ENCODE results near the gene UBE3B.
"Not testable (repeated sequence)": the region's sequence is repeated elsewhere in the genome, so short reads cannot be mapped to it uniquely, and the experiment has no call there.

Gene UBE3B

DNA sequence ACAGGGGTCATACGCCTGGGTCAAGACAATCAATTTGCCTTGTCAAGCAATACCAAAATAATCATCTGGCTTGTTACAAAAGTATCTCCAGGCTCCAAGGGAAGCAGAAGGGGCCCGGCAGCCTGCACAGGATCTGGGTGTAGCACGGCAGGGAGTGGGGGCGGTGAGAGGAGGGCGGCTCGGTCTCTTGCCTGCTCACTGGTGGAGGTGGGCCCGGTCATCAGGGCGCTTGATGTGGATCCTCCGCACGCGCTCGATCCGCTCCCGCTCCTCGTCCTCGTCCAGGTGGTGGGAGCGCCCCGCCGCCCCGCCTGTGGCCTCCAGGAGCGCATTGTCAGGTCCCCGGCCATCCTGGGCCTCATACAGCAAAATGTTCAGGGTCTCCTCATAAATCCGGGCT lies 26.0 kb upstream of the UBE3B start:
- no peak for DNase-seq

DNA sequence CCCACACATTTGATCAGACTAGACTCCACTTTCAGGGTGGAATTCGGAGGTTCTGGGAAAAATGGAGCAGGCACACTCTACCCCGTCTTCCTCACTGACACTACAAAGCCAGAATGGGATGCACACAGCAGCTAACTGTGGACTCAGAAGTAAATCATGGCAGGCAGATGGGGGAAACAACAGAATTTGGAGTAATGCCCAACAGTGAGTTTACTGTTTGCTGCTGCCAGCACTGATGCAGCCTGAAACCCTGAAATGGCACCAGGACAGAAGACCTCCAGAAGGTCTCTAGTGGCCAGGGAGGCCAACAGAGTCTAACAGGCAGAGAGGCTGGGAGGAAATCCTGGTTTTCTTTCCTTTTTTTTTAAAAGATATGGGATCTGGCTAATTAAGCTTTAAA lies 24.9 kb upstream of the UBE3B start:
- DNase-seq = no peak

DNA sequence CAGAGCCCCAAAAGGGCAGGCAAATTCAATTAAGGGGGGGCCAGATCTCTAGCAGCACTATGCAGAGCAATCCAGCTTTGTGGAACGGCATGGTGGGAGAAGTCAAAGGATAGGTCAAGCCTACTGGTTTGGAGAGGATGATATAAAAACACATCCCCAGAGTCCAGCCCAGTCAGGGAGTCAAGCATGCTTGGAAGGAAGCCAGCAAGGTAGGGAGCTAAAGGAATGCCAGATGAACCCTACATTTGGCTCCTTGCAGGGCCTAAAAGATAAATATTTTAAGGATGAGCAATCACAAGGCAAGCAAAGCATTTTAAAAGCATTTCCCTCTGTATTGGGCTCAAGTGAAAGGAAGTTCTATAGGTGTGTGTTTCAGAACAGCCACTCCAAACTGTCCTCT lies 21.7 kb upstream of the UBE3B start:
- DNase-seq = no peak

DNA sequence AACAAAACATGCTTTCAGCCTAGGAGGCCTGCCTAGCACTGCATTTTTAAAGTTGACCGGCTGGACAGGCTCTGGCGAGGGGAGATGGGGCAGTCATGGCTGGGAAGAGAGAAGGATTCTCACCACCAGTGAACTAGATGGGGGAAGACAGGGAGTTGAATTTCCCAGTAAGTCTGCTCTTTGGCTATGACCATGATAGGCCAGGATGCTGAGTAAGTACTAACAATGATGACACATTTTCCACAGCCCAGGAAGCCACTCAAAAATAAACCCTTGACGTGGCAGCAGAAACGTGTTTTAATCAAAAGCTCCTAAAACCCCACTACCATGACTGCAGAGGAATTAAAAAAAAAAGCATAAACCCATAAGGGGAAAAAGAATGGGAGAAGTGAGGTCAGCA lies 19.3 kb upstream of the UBE3B start:
- DNase-seq = no peak

DNA sequence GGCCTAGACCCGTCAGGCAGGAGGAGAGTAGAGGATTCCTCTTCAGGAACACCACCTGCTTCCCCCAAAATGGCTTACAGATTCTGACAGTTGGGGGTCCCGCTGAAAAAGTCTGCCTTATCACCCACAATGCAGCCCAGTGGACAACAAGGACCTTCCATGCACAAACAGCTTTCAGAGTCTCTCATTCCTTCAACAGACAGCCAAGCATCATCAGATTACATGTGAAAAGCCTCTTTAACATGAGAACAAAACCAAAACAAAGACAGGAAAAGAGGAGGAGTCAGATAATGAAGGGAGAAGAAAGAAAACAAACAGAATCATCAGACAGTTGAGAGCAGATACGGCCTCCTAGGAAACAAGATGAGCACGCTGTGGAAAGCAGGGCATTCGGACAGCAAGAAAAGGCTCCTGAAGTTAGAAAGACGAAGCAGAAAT lies 18.6 kb upstream of the UBE3B start:
- DNase-seq = no peak

DNA sequence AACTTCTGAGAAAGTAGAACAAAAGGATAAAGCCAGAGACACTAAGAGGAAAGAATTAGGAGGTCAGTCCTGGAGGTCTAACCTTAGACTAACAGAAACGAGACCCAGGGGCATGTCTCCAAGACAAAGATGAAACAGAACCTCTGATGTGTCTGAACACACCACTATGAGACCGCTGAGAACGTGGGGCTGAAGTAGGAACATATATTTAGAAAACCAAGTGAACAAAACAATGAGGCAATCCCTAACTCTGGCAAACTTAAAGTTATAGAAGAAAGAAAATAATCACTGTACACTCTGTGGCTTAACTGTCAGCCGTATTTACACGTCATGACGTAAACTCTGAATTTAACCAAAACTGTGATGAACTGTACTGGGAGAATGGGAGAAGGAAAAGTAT lies 18.2 kb upstream of the UBE3B start:
- DNase-seq = no peak

DNA sequence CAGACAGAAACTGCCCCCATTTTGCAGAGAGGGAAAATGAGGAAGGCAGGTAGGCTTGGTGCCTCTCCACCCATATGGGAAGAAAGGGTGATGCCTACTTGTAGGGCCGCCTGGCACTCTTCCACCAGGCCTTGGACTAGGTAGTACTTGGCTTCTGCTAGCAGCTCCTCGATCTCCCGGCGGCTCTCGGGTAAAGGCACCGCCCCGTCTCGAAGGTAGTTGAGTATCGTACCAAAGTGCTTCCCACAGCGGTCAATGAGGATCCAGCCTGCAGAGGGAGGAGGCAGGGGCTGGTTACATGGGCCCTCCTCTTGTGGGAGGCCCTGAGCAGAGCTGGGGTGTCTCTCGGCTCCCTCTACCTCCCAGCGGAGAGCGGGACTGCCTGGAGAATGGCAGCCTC lies 16.9 kb upstream of the UBE3B start:
- no peak for DNase-seq

DNA sequence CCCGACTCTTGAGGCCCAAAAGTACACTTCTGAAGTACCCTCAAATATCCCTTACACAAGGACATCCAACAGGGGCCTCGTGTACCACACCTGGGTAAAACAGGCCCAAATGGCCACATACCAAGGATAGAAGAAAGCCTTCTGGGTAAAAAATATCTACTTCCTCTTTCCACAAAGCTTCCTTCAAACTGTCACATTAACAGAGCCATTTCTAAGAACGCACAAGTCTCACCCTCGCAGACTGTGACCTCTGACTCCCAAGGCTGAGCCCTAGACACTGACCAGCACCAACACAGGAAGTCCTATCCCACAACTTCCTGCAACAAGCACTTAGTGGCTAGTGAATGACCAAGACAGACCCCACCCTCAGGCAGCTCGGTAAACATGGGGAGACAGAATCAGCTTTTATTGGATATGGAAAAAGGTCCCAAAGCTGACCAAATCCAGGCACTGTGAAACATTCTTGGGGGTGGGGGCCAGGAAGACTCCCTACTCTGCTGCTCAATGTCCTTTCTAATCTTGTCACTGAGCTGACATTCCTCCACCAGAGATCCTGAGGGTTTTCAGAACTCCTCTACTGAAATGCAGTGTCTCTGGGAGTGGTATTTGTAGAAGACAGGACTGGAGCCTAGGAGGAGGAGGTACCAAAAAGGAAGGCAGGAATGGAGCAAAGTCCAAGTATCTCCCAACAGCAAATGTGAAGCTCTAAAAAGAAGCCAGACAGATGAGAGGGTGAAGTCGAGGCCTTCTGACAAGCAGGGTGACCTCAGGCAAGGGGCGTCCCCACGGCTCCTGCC lies 16.2 kb upstream of the UBE3B start:
- no peak for DNase-seq

DNA sequence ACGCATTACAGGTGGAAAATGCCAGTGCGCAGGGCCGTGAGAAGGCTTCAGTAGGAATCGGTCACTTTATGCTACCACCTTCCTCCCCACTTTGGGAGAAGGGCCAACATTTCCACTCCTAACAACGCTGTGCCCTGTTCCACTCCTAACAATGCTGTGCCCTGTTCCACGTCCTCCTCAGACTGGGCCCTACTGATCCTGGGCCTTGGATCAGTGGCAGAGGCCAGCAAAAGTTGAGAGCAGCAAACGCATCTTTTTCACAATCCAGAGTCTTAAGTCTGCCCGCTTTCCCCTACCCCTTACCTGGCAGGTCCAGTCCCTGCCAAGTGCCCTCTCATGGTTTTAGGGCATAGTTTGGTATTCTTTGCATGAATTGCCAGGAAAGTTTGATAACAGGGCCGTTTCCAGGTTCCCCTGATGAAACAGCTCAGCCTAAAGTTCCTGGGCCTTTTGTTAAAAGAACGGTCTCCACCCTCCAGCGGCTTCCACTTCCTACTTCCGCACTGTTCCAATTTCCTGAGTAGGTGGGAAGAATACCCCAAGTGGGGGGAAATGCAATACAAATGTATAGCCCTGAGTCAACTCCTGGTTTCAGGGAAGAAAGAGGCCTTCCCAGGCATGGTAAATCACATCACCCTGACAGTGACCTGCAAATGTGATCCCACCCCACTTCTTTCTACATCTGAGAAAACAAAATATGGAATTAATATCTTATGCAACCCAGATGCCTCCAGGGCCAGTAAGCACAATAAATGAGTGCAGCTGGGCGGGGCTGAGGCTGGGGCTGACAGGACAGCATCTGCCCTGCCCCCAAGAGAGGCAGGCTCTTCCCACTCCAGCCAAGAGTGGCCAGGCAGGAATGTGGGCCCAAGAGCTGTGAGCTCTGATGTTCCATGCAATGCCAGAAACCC lies 15.3 kb upstream of the UBE3B start:
- no peak for DNase-seq

DNA sequence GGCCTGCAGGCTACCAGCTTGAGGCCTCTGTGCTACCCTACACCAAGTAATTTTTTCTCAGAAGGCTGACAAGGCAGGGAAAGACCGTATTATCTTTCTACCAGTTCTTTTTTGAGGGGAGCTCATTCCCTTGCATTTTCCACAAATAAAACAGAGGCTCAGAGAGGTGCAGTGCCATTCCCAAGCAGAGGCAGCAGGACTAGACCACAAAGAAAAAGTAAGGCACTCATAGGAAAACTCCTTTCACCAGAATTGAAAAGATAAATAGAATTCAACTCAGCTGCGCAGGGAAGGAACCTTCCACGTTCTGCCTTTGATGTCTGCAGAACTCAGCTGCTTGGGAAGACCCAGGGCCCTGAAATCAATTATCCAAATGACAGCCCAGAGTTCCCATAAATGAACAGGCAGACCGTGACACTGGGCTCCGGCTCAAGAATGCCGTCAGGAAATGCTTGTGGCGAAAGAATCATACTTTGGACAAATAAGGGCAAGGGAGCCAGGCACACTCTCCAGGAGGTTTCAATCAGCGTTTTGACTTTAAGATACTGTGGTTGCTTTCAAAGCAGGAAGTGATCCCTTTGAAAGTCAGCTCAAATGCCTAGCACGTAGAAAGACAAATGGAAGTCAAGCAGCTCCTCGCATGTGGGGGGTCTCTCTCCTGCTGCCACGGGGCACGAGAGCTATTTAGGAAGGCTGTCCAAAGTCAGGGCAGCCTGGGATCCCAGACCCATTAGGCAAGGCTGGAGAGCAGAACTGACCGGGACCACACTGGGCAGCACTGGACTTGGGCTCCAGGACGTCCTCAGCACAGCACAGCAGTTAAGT lies 14.4 kb upstream of the UBE3B start:
- no peak for DNase-seq

DNA sequence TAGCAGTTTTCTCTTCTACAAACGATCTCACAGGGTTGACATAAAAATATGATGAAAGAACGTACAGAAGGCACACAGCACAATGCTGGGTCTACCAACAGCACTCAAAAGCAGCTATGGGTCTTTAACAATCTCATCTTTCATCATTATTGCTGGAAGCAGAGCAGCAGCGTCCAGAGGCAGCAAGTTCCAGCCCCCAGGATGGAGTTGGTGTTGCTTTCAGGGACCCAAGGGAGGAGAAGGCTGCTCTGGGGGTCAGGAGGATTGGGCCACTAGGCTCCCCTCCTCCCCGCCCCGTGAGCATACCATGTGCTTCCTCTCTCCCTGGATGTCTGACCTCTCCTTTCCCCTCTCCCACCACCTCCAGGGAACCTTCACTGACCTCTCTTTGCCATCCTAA lies 13.7 kb upstream of the UBE3B start:
- DNase-seq = no peak

DNA sequence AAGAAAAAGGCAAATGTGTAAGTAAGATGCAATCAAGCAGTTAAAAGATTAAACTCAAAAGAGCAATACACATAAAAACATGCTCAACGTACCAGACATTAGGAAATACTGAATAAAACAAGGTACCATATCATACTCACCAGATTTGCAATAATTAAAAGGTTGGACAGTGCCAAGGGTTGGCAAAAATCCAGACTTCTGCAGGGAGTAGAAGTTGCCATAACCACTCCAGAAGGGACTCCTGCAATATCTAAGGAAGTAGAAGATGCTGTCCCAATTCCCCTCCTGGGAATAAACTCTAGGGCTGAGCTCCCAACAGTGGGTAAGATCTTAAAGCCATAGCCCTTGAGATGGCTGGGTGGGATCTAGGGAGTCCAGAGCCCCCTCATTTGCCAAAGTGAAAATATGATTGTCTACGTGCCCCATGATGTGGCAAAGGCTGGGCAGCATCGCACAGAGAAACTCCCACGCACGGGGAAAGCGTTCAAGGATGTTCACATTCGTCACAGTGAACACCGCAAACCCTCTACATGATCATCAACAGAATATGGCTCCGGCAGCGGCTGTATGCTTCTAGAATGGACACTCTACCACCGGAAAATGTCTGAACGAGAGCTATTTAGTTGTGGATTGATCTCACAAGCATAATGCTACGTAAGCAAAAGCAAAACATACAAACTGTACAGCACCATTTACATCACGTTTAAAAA lies 12.6 kb upstream of the UBE3B start:
- no peak for DNase-seq

DNA sequence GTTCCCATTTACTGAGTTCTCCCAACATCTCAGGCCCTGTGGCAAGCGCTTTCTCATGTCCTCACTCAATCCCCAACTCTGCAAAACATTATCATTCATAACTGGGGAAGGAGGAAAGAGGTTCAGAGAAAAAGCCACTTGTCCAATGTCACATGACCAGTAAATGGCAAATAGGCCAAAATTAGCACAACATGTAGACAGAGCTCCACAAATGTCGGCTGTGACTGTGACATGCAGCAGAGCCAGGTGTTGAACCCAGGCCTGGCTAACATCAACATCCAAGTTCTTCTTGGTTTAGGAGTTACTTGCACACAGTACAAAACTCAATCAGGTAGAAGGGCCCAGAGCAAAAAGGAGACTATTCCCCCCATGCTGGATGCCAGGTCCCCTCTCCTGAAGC lies 11.1 kb upstream of the UBE3B start:
- no peak for DNase-seq

DNA sequence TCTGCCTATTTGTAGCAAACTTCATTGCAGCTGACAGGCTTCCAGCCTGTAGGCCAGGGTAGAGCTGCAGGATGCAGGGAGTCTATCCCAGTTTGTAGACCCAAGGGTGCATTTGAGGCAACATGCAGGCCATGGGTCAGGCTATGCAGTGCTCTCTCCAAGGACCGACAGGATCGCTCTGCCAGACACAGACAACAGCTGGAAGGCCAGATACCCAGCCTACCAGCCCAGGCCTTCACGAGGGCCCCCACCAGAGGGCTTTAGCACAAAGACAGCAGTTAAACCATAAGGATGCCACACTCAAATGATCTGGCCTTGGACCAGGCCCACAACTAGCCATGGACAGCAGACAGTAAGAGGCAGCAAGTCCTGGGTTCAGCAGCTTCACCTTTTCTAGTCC lies 10.6 kb upstream of the UBE3B start:
- no peak for DNase-seq

DNA sequence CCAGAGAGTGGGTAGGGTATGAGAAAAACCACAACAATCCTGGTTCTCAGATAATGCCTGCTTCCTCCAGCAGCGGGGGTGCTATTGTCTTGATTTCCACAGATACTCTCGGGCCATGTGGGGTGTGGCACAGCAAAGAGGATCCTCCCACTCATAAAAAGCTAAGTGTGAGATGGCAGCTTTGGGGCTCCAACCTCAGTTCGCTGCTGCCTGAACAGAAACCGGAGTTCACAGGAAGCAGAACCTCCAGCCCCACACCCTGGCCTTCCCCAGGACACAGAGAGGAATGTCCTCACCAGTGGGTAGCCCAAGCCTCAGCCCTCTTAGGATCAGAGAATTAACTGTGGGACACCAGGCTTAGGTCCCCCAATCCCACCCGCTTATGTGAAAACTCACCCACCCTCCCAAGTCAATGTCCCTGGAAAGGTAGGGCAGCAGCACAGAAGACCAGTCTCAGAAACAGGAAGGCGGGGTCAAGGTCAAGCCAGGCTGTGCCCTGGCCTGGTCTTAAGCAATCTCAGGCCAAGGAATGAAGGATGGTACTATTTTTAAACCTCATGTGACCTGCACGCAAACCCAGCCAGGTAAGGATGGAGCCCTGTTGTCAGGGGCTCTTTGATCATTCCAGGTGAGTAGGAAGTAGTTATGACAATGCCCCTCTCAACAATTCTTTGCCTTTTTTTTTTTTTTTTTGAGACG lies 9.3 kb upstream of the UBE3B start:
- no peak for DNase-seq

DNA sequence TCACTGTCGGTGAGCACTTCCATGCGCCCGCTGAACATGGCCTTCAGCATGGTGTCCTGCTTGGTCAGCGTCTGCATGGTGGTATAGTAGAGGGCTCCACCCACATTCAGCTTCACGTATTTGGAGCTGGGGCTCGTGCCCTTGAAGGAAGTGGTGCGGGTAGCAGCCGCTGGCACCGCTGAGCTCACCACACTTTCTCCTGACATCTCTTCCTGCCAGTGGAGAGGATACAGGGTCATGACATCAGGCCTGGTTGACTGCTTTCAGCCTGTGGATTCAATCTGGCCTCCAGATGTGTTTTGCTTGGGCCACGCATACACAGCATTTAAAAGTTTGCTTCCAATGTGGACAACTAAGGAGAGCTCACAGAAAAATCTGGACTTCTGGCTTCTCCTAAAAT lies 7.9 kb upstream of the UBE3B start:
- no peak for DNase-seq

DNA sequence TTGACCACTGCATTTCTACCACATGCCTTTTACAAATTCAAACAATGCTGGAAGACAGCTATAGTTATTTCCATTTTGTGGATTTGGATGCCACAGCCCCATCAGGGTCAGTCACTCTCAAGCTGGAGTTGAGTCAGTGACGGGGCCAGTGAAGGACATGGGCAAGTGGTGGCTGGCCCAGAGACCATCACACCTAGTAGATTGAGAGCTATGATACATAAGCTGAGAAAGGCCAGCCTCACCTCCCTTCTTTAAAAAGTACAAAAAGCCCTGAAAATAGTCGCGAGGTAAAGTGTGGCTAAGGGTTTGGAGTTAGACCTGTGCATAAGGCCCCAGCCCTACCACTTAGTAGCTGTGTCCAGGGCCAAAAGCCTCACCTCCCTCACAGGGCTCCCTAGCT lies 4.4 kb upstream of the UBE3B start:
- DNase-seq = no peak

DNA sequence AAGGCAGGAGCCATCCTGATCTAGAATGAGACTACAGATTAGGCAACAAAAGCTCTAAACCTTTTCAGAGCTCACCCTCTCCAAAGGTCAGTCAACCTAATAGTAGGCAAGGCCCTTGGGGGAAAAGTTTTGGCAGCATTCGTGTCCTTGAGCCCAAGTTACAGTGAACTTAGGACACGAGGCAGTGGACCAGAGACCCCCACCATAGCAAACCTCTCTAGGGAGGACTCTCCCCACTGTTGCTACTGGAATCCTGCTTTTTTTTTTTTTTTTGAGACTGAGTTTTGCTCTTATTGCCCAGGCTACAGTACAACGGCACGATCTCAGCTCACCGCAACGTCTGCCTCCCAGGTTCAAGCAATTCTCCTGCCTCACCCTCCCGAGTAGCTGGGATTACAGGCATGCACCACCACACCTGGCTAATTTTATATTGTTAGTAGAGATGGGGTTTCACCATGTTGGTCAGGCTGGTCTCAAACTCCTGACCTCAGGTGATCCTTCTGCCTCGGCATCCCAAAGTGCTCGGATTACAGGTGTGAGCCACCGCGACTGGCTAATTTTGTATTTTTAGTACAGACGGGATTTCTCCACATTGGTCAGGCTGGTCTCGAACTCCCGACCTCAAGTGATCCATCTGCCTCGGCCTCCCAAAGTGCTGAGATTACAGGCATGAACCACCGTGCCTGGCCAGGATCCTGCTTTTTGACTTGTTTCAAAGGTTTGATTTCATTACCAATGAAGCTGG lies 3.7 kb upstream of the UBE3B start:
- DNase-seq = not testable (repeated sequence)

DNA sequence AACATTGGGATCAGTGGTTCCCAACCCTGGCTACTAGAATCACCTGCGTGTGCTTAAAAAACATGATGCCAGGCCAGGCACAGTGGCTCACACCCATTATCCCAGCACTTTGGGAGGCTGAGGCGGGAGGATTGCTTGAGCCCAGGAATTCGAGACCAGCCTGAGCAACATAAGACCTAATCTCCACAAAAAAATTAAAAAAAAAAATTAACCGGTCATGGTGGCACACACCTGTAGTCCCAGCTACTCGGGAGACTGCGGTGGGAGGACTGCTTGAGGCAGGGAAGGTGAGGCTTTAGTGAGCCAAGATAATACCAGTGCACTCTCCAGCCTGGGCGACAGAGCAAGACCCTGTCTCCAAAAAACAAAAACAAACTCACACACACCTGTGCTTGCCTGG lies 2.3 kb upstream of the UBE3B start:
- no peak for DNase-seq

DNA sequence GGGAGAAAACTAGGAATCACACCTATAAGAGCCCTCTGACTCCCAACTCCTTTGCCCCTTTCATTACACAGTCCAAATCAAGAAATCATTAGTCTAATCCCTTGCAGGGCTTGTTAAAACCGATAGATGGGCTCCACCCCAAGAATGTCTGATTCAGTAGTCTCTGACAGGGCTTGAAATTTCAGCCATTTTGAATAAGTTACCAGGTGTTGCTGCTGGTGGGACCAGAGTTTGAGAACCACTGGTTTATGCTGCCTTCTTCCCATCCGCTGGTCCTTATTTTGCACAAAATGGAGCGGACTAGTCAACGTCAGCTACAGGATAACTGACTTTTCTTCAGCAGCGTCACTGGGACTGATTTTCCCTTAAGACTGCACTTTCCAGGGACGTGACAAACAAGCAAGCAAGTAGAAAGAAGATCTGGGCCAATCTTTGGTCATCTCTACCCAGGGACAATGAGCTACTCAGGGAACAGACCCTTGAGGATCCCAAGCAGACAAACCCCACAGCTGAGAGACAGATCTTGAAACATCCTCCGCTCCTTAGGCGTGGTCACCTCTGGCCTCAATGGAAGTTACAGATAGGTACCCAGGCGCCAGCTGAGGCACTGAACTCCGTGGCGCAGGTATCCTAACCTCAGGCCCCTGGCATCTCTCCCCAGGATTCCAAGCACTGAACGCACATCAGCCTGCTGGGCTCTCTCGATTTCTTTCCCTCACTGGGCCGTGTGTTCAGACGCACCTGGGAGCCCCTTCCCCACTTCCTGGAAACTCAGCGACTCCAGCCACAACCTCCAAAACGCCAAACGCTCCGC lies 1.2 kb upstream of the UBE3B start:
- DNase-seq = no peak
